ENCODE data around the gene GPR89B. TPM values are rescaled to one million over a fixed set of nuclear protein-coding genes. Genes with fewer than 3 reads are reported as not detected.

GPR89B gene
- total RNA-seq, 4 donors from 2014 or later, result 14.8 to 21.9 (median 16.0) TPM

- WGBS, 2 donors, result 51 to 55% methylated on average over 5 of the region's 5 CpGs
- no peaks in the 10 kb centered on the region for H3K36me3 ChIP-seq
- intact Hi-C loops (cut with DNase I), result loop anchor here (5.0 to 10.0 kb wide), 2 partner anchors 247 to 395 kb away; no protein-coding TSS in a partner anchor
- H3K4me1 ChIP-seq, result peaks cover 0 to 3% of the 10 kb centered on the region in 2 donors
- H3K4me3 ChIP-seq (replicated peaks in 1 of 3), result no peak overlapping the region
- no peaks in the 10 kb centered on the region for H3K27me3 ChIP-seq
- peak; percentile 8 to 27 for DNase-seq
- H3K27ac ChIP-seq, result no peak overlapping the region
- no peak for TF ChIP-seq POLR2A (IDR thresholded peaks at IDR 0.05)
- no peak for TF ChIP-seq CTCF (IDR thresholded peaks at IDR 0.05)
- no peaks in the 10 kb centered on the region for H3K9me3 ChIP-seq
Observed at GRCh38 chr1:147892216-147892615, 36.0 kb upstream of the GPR89B start.

GRCh38 chr1:147892731-147893214, 35.4 kb upstream of the GPR89B start:
- intact Hi-C loops (cut with DNase I), result loop anchor here (5.0 to 10.0 kb wide), 2 partner anchors 248 to 395 kb away; no protein-coding TSS in a partner anchor
- Histone ChIP-seq H3K27me3 (no peaks in the 10 kb centered on the region), H3K9me3 (no peaks in the 10 kb centered on the region), H3K4me3 (replicated peaks in 1 of 3) (no peak overlapping the region), H3K4me1 (peaks cover 0 to 9% of the 10 kb centered on the region in 2 donors), H3K36me3 (no peaks in the 10 kb centered on the region), H3K27ac (no peak overlapping the region)
- WGBS, 2 donors, result 0 to 3% methylated on average over 1 of the region's 1 CpG
- no peak for TF ChIP-seq POLR2A (IDR thresholded peaks at IDR 0.05)
- peak; percentile 86 to 94 (median 91) for TF ChIP-seq CTCF (IDR thresholded peaks at IDR 0.05)
- peak; percentile 20 to 44 for DNase-seq

GRCh38 chr1:147895123-147895522, 33.1 kb upstream of the GPR89B start:
- no peak overlapping the region for H3K27ac ChIP-seq
- no peak overlapping the region for H3K4me3 ChIP-seq (replicated peaks in 1 of 3)
- peaks cover 0 to 9% of the 10 kb centered on the region in 2 donors for H3K4me1 ChIP-seq
- H3K27me3 ChIP-seq, result no peaks in the 10 kb centered on the region
- WGBS, 2 donors, result 62 to 72% methylated on average over 4 of the region's 4 CpGs
- no peak for DNase-seq
- H3K9me3 ChIP-seq, result no peaks in the 10 kb centered on the region
- intact Hi-C loops (cut with DNase I), result loop anchor here (10.0 kb wide), 1 partner anchor 250 kb away; no protein-coding TSS in a partner anchor
- no peaks in the 10 kb centered on the region for H3K36me3 ChIP-seq
- TF ChIP-seq POLR2A (IDR thresholded peaks at IDR 0.05) (no peak), CTCF (IDR thresholded peaks at IDR 0.05) (no peak)

GRCh38 chr1:147897029-147897752, 31.0 kb upstream of the GPR89B start:
- Histone ChIP-seq H3K4me1 (peaks cover 0 to 9% of the 10 kb centered on the region in 2 donors), H3K27me3 (no peaks in the 10 kb centered on the region), H3K36me3 (no peaks in the 10 kb centered on the region), H3K27ac (no peak overlapping the region), H3K4me3 (replicated peaks in 1 of 3) (no peak overlapping the region), H3K9me3 (no peaks in the 10 kb centered on the region)
- DNase-seq, result peak; percentile 53
- intact Hi-C loops (cut with DNase I), result loop anchor here (10.0 kb wide), 1 partner anchor 252 kb away; no protein-coding TSS in a partner anchor
- 27 to 28% methylated on average over 8 of the region's 8 CpGs for WGBS, 2 donors
- TF ChIP-seq POLR2A (IDR thresholded peaks at IDR 0.05), result no peak
- no peak for TF ChIP-seq CTCF (IDR thresholded peaks at IDR 0.05)

- TF ChIP-seq POLR2A (IDR thresholded peaks at IDR 0.05) (no peak), CTCF (IDR thresholded peaks at IDR 0.05) (no peak)
- Histone ChIP-seq H3K9me3 (no peaks in the 10 kb centered on the region), H3K36me3 (no peaks in the 10 kb centered on the region), H3K27me3 (no peaks in the 10 kb centered on the region), H3K4me1 (peaks cover 0 to 9% of the 10 kb centered on the region in 2 donors), H3K4me3 (replicated peaks in 1 of 3) (no peak overlapping the region), H3K27ac (no peak overlapping the region)
- intact Hi-C loops (cut with DNase I), result loop anchor here (10.0 kb wide), 1 partner anchor 253 kb away; no protein-coding TSS in a partner anchor
- DNase-seq, result no peak
- 84 to 86% methylated on average over 4 of the region's 4 CpGs for WGBS, 2 donors
Observed at GRCh38 chr1:147897789-147898188, 30.4 kb upstream of the GPR89B start.

All from thyroid gland (tissue), 4 donors.